HG03196 (cell line): Measurements from ENCODE around the gene IL21R.

Experiments
- ATAC-seq: cut with Tn5 transposase; IDR thresholded peaks from one replicate; pipeline ENCODE4 v1.9.1; 2021; ENCODE audit not compliant: unreplicated experiment

IL21R gene

DNA sequence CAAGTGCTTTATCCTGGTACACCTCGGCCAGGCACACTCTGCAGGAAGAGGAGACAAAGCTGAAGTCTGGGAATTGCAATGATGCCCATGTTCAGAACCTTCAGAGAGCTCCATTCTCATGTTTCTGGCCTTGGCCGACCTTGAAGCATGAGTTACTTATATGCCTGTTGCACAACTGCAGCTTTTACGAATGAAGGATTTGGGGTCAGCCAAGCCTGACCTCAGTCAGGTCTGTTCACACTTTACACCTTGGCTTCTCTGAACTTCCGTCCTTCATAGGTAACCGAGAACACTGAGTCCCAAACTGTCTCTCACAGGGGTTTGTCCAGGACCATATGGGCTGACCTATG, 81.1 kb downstream of the IL21R start:
- ATAC-seq, result no peak

DNA sequence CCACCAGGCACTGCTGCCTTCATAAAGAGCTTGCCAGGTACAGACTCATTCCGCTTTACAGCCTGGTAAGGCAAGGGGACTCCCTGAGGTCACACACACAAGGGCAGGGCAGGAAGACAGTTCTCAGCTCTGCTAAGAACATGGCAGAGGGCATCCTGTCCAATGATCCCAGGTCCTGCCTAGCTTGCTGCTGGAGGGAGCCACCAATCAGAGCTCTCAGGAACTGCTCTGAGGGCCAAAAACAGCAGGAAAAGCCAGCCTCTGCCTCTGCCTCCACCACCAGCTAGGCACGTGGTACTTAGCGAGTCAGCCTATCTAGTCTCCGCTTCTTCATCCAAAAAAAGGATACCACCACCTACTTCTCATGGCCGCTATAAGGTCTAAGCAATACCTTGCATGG, 81.7 kb downstream of the IL21R start:
- no peak for ATAC-seq

DNA sequence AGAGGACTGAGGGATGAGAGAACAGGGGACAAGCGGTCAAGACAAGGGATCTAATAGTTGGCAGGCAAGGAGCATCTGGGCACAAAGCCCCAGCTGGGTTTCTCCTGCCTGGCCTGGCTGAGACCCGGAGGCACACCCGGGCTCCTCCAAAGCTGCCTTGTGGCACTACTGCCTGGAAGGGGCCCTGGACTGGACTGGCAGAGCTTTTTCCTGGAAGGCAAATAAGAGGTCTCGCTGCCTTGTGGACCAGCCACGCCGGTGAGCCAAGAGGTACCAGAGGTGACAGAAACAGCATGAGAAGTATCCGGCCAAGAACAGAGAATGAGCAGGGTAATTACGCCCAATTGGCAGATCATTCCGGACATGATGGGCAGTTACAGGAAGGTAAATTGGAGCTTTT, 83.2 kb downstream of the IL21R start:
- ATAC-seq, result no peak

DNA sequence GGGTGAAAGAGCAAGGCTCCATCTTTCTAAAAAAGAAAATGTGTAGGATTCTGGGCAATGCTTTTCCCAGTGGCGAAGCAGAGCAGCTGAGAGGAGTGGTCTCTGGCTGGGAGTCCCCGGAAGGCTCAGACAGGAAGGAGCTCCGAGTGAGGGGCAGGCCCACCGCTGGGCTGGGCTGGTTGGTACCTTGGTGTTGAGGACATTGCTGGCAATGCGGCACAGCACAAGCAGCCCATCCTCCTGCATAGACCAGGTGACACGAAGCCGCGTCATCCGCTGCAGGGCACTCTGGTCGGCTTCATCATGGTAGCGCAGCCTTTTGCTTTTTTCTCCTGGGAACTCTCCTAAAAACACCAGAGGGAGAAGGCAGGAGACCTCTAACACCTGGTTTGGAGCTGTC, 83.8 kb downstream of the IL21R start:
- ATAC-seq, result no peak

DNA sequence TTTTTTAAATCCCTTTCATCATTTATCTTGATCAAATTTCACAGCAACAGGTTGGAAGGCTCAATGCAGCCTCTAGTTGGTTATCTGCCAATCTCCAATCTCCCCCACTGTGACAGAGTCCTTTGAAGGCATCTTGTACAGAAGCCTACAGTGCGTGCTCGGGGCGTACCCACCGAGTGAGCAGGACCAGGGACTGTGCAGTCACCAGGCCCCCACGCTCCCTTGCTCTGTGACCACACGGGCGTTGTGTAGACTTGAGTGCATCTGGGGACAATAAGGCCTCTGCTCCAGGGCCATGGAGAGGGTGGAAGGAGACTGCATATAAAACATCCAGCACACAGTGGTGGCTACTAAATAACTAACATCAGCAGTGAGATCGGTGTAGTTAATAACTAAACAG, 84.4 kb downstream of the IL21R start:
- no peak for ATAC-seq

DNA sequence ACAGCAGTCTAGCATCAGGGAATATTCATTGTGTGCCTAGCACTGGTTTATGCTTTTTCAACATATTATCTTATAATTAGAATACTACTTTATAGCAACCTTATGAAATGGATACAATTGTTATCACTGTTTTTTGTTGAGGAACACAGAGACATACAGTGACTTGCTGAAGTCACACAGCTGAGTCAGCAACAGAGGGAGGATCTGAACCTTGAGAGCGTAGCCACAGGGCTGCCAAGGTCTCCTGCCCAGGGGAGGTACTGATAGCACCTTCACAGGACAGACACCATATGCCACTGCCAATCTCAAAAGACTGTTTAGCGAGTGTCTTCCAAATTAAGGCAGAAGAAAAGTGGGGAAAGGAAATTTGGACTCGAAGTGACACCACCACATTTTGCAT, 84.8 kb downstream of the IL21R start:
- no peak for ATAC-seq

DNA sequence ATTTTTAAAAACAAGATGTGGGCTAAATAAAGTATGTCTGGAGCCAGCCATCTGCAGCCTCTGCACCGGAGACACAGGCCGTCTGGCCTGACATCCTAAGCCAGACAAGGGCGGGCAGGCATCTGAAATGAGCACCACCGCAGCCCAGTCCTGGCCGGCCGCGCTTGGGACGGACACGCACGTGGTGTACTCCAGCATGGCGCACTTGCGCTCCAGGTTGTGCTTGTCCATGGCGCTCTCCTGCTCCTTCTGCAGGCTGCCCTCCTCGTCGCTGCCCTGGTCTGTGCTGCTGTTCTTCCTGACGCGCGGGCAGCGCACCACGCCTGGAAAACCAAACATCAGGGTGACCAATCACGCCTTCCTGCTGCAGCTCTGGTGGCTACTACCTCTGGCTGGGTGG, 87.4 kb downstream of the IL21R start:
- ATAC-seq, result no peak

DNA sequence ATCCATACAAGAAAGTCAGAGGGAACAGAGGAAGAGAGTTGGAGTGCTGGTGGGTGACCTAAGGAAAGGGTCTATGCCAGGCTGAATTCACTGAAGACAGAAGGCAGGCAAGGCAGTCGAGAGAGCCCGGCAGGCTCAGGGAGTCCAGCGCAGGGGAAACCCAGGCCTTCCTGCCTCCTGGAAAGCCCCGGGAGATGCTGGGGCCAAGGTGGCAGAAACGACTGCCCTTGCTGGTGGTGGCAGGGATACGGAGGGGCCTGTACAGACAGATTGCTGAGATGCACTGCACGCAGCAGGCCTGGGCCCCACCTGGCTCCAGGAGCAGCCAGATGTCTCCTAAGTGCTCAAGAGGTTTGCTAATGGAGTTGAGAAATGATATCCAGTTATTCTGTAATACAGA, 87.9 kb downstream of the IL21R start:
- no peak for ATAC-seq

DNA sequence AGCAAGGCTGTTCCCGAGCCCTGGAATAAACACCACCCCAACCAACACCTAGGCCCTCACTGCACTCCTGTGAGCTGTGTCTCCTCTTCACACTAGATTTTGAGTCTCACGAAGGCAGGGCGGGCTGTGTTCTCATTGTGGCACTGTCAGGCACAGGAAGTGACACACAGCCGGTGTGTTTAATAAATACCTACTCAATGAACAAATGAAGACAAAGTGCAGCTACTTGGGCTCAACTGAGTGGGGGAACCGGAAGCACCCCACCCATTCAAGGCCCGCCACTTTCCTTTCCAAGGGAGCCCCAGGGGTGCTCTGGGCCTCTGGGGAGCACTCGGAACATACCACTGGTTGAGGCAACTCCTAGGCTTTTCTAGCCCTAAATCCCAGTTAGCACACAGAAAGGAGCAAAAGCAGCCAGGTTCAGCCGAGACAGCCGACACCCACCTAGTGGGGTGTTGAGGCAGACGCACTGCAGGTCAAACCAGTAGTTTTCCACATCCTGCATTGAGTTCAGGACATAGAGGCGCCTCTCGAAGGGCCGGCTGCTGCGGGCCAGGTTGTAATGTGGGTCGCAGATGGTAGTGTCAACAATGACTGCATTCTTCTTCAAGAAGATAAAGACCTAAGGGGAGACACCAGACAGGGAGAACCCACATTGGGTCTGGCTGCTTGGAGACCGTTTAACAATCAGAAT, 90.1 kb downstream of the IL21R start:
- ATAC-seq, result no peak

DNA sequence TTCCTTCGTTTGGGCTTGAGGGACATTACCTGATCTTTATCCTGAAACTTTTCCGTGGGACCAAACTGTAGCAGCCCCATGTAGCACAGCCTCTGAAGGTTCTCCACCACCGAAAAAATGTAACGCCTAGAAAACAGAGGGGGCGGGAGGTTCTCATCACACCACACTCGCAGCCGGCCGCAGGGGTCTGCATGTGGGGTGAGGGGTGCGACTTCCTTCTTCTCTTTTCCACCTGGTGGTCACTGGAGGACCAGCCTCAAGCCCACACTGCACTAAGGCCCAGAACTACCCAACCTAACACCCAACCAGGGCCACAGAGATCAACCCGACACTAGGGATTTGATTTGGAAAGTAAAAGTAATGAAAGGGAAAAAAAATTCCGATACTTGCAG, 90.6 kb downstream of the IL21R start:
- no peak for ATAC-seq

DNA sequence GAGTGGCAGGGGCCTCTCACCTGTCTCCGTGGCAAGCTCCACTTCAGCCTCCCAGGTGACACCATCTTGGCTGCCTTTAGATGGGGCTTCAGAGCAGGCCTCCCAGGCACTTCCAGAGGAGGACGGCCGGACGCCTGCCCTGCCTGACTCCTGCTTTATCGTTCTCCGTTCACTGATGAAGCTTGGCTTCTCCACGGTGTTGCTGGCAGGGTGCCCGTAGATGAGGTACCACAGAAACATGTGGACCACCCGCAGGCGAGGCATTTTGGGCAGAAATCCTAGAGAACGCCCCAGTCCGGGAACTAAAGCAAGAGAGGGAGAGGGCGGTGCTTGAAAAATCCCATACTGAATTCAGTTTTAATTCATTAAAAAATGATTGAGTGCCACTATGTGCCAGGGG, 93.2 kb downstream of the IL21R start:
- no peak for ATAC-seq

DNA sequence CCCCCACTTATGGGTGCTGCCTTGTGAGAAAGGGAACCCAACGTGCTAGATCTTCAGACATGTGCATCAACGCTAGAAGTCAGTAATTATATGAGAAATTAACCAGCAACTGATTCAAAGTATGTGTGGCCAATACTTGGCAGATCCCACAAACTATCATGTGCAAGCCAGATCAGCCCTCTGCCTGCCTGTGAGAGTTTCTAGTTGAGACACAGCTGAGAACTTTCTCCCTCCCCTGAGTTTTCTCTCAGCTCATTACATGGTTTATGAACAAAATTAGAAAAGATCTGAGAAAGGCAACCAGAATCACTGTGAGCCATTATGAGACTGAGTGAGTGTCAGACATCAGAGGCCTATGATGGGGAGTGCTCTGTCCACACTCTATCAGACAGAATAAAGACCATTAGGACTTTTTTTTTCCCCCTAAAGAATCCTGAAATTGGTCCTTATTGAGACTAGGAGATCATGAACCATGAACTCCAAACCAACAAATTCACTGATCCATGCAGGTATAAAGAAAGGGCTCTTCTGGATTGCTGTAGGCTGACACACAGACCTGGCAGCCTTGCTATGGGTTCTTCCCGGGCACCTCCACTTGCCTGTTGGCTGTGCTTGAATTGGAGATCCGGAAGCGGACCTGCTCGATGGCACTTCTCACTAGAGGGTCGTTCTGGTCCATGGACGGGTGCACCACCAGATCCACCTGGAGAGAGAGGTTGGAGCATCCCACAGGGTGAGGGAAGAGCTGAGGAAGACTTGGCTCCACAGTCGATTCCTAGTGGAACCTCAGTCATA, 96.3 kb downstream of the IL21R start:
- no peak for ATAC-seq

DNA sequence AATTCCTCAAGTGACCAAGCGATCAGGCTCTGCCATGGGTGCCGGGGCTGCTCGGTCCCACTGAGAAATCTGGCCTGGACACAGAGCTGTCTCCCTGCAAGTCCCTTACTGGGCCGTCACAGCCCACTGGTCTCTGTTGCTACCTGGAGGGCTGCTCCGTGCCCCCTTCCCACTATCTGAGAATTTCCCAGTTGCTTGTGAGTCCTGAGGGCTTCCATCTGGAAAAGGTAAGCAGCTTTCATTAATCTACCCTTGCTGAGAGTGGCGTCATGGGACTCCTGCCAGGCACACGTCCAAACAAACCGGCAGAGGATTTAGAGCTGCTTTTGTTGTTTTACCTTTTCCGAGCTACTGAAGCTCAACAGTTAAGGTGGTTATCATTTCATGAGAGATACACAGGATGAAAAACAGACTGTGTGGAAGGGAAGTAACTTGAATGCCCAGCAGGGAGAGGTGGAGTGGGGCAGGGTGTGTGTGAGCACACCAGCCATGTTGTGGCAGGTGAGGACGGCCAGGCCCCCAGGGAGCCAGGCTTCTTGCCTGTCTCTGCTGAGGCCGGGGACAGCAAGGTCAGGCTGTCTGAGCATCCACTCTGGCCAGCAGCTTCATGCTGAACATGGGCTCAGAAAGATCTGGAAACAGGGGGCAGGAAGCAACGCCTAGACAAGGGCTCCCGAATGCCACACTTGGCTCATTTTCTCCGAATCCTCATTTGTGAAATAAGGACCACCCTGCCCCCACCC, 97.1 kb downstream of the IL21R start:
- ATAC-seq, result no peak

DNA sequence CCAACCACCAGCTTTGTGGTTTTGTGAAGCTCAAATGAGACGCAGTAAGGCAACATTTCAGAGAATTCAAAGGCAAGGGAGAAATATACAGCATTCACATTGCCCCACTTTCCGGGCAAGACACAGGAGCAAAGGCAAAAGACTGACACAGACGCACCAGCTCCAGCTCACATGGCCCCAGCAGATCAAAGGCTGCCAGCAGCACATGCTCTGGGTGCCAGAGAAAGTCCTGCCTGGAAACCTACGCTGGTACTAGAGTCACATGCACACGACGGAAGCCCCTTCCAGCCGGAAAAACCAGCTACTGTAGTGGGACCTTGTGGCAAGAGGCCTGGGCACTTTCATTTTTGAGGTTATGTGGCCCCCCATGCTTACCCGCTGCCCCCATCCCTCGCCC, 97.7 kb downstream of the IL21R start:
- ATAC-seq, result no peak

DNA sequence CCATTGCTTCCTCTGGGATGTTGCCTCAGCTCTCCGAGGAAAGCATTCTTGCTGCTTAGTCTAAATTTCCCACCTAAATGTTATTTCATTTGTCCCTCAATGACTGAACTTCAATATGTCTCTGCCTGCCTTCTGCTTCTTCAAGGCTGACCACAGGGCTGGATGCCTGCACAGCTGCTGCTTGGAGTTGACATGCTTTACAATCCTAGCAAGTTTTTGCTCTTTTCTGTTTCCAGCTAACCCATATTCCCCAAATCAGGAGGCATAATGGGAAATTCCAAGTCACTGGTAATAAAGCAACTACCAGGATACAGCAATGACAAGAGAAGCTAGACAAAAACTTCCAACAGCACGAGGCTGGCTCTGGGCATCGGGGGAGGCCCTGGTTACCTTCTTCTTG, 98.8 kb downstream of the IL21R start:
- ATAC-seq, result no peak
